GM06990 (cell line): Measurements from ENCODE around the gene ZNF853.

Experiments used
- DNase-seq: peaks from one replicate; pipeline ENCODE4 v3.0.0-alpha.2; 2011; ENCODE audit not compliant: insufficient read length; ENCODE audit errors: extremely low read depth
- H3K27me3 ChIP-seq: replicated peaks from 2 replicates; pipeline ENCODE4 v1.6.0; 2011; ENCODE audit warnings: low read length; ENCODE audit not compliant: control insufficient read depth, insufficient read depth
- H3K36me3 ChIP-seq: 2 replicates; pipeline ENCODE4 v1.5.1; 2011; ENCODE audit warnings: low read length; ENCODE audit not compliant: control insufficient read depth, insufficient read depth
- H3K4me3 ChIP-seq: replicated peaks from 2 replicates; pipeline ENCODE4 v1.5.1; 2011; ENCODE audit warnings: low read depth, mild to moderate bottlenecking, control low read depth, low read length
- CTCF ChIP-seq: IDR thresholded peaks from 2 replicates; pipeline ENCODE4 v1.5.1; 2011; ENCODE audit warnings: low read length, control low read depth, mild to moderate bottlenecking, inconsistent platforms; ENCODE audit not compliant: insufficient read depth, poor library complexity, severe bottlenecking

ZNF853 gene

GRCh38 chr7:6639032-6639431, 23.6 kb downstream of the ZNF853 start:
- H3K4me3 ChIP-seq = no peak overlapping the region
- no peaks in the 10 kb centered on the region for H3K27me3 ChIP-seq

GRCh38 chr7:6639627-6640026, 24.2 kb downstream of the ZNF853 start:
- DNase-seq = no peak
- H3K4me3 ChIP-seq = no peak overlapping the region
- peaks cover 23% of the 10 kb centered on the region for H3K36me3 ChIP-seq
- TF ChIP-seq CTCF = no peak
- H3K27me3 ChIP-seq = no peaks in the 10 kb centered on the region

More at GRCh38 chr7:6639032-6639431, 23.6 kb downstream of the ZNF853 start:
- peaks cover 19% of the 10 kb centered on the region for H3K36me3 ChIP-seq
- no peak for TF ChIP-seq CTCF
- DNase-seq = no peak

- no peak for TF ChIP-seq CTCF
- Histone ChIP-seq H3K4me3 (no peak overlapping the region), H3K27me3 (no peaks in the 10 kb centered on the region), H3K36me3 (peaks cover 29% of the 10 kb centered on the region)
- no peak for DNase-seq
These were observed 24.9 kb downstream of the ZNF853 start for GRCh38 chr7:6640246-6640721.

GRCh38 chr7:6641305-6642035, 26.1 kb downstream of the ZNF853 start:
- TF ChIP-seq CTCF = no peak
- H3K27me3 ChIP-seq = no peaks in the 10 kb centered on the region
- DNase-seq = no peak
- peaks cover 29% of the 10 kb centered on the region for H3K36me3 ChIP-seq
- no peak overlapping the region for H3K4me3 ChIP-seq

DNA sequence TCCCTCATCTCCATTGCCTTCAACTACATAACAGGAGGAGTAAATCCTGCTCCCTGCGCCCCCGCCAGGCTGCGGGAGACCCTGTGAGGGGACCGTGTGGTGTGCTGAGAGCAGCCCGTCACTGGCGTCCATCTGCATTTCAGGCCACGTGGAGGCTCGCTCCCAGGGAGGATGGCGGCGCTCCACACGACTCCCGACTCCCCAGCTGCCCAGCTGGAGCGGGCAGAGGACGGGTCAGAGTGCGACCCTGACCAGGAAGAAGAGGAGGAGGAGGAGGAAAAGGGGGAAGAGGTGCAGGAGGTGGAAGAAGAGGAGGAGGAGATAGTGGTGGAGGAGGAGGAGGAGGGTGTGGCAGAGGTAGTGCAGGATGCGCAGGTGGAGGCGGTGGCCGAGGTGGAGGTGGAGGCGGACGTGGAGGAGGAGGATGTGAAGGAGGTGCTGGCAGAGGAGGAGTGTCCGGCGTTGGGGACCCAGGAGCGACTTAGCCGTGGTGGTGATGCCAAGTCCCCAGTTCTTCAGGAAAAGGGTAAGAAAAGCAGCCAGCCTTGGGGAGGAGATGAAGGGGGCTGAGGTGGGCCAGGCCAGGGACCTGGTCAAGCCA, 26.9 kb downstream of the ZNF853 start:
- TF ChIP-seq CTCF = no peak
- peaks cover 33% of the 10 kb centered on the region for H3K36me3 ChIP-seq
- DNase-seq = no peak
- no peaks in the 10 kb centered on the region for H3K27me3 ChIP-seq
- H3K4me3 ChIP-seq = no peak overlapping the region
